ENCODE measurements around the gene HES3. TPM values are rescaled to one million over a fixed set of nuclear protein-coding genes. Genes with fewer than 3 reads are reported as not detected.
A peak's percentile ranks its signal among the peaks of the same experiment; 100 is the strongest.

HES3 gene
- total RNA-seq, 8 experiments from 2014 or later: 0.37 to 0.66 (median 0.42) TPM; not detected in 5

GRCh38 chr1:6271554-6271953 is 27.6 kb downstream of the HES3 start:
- Histone ChIP-seq H3K27ac (peak overlapping the region; percentile 77 to 83), H3K4me3 (no peak overlapping the region), H3K4me1 (replicated peaks in 1 of 2) (peaks cover 89 to 91% of the 10 kb centered on the region in 2 donors)
- peak in 7 of 8 experiments; percentile 2 to 55 (median 44) for ATAC-seq (replicated peaks in 6 of 8)
- in situ Hi-C loops (cut with MboI; ENCODE audit: low pct_unique_long_range_greater_than_20kb in 2 of 9, low sequenced_read_pairs in 9 of 9, unreplicated experiment in 9 of 9): no loop called here
- 0 to 80% (median 60%) methylated on average over 1 to 7 of the region's 12 CpGs; no CpG with 5 or more reads in 5 of the 10 experiments for WGBS, 10 experiments

- ATAC-seq (replicated peaks in 6 of 8): no peak
- no peak overlapping the region for H3K4me3 ChIP-seq
- in situ Hi-C loops (cut with MboI; ENCODE audit: low pct_unique_long_range_greater_than_20kb in 2 of 9, low sequenced_read_pairs in 9 of 9, unreplicated experiment in 9 of 9): no loop called here
- H3K27ac ChIP-seq: peak overlapping the region; percentile 43 to 83
- H3K4me1 ChIP-seq (replicated peaks in 1 of 2): peaks cover 98% of the 10 kb centered on the region in 2 donors
- WGBS, 10 experiments: 50% methylated on average over 1 of the region's 9 CpGs; no CpG with 5 or more reads in 9 of the 10 experiments
Observed at GRCh38 chr1:6272452-6272851, 28.5 kb downstream of the HES3 start.

- peaks cover 98% of the 10 kb centered on the region in 2 donors for H3K4me1 ChIP-seq (replicated peaks in 1 of 2)
- ATAC-seq (replicated peaks in 6 of 8): peak in 3 of 8 experiments; percentile 0 to 1 (median 0)
- 30 to 80% (median 62%) methylated on average over 1 to 4 of the region's 6 CpGs; no CpG with 5 or more reads in 6 of the 10 experiments for WGBS, 10 experiments
- H3K27ac ChIP-seq: peak overlapping the region; percentile 43 to 83
- peak overlapping the region in 1 of 5 donors; percentile 5 for H3K4me3 ChIP-seq
- in situ Hi-C loops (cut with MboI; ENCODE audit: low pct_unique_long_range_greater_than_20kb in 2 of 9, low sequenced_read_pairs in 9 of 9, unreplicated experiment in 9 of 9): no loop called here
Observed at GRCh38 chr1:6272868-6273267, 28.9 kb downstream of the HES3 start.

- peak overlapping the region in 1 of 5 donors; percentile 5 for H3K4me3 ChIP-seq
- in situ Hi-C loops (cut with MboI; ENCODE audit: low pct_unique_long_range_greater_than_20kb in 2 of 9, low sequenced_read_pairs in 9 of 9, unreplicated experiment in 9 of 9): no loop called here
- H3K27ac ChIP-seq: peak overlapping the region; percentile 83 to 85
- ATAC-seq (replicated peaks in 6 of 8): peak; percentile 9 to 56 (median 38)
- peaks cover 98% of the 10 kb centered on the region in 2 donors for H3K4me1 ChIP-seq (replicated peaks in 1 of 2)
- WGBS, 10 experiments: 0 to 95% (median 45%) methylated on average over 1 to 8 of the region's 19 CpGs; no CpG with 5 or more reads in 3 of the 10 experiments
Observed at GRCh38 chr1:6273380-6273891, 29.5 kb downstream of the HES3 start.

- H3K4me1 ChIP-seq (replicated peaks in 1 of 2): peaks cover 94 to 95% of the 10 kb centered on the region in 2 donors
- ATAC-seq (replicated peaks in 6 of 8): no peak
- in situ Hi-C loops (cut with MboI; ENCODE audit: low pct_unique_long_range_greater_than_20kb in 2 of 9, low sequenced_read_pairs in 9 of 9, unreplicated experiment in 9 of 9): no loop called here
- no peak overlapping the region for H3K4me3 ChIP-seq
- WGBS, 10 experiments: 83 to 100% (median 98%) methylated on average over 1 to 11 of the region's 11 CpGs; no CpG with 5 or more reads in 6 of the 10 experiments
- peak overlapping the region; percentile 85 to 96 for H3K27ac ChIP-seq
Observed at GRCh38 chr1:6274102-6274501, 30.1 kb downstream of the HES3 start.

- 92 to 100% (median 98%) methylated on average over 1 to 13 of the region's 16 CpGs; no CpG with 5 or more reads in 4 of the 10 experiments for WGBS, 10 experiments
- Histone ChIP-seq H3K4me1 (replicated peaks in 1 of 2) (peaks cover 89 to 91% of the 10 kb centered on the region in 2 donors), H3K4me3 (no peak overlapping the region), H3K27ac (peak overlapping the region; percentile 85 to 96)
- in situ Hi-C loops (cut with MboI; ENCODE audit: low pct_unique_long_range_greater_than_20kb in 2 of 9, low sequenced_read_pairs in 9 of 9, unreplicated experiment in 9 of 9): no loop called here
- no peak for ATAC-seq (replicated peaks in 6 of 8)
Observed at GRCh38 chr1:6274622-6275139, 30.7 kb downstream of the HES3 start.

GRCh38 chr1:6275826-6276782 is 32.1 kb downstream of the HES3 start:
- peak overlapping the region; percentile 85 to 96 for H3K27ac ChIP-seq
- peak overlapping the region in 3 of 5 donors; percentile 4 to 30 (median 14) for H3K4me3 ChIP-seq
- peak; percentile 73 to 84 (median 80) for ATAC-seq (replicated peaks in 6 of 8)
- WGBS, 10 experiments: 0 to 40% (median 27%) methylated on average over 1 to 25 of the region's 35 CpGs; no CpG with 5 or more reads in 3 of the 10 experiments
- in situ Hi-C loops (cut with MboI; ENCODE audit: low pct_unique_long_range_greater_than_20kb in 2 of 9, low sequenced_read_pairs in 9 of 9, unreplicated experiment in 9 of 9): no loop called here
- H3K4me1 ChIP-seq (replicated peaks in 1 of 2): peaks cover 82 to 88% of the 10 kb centered on the region in 2 donors

GRCh38 chr1:6276811-6277555 is 33.0 kb downstream of the HES3 start:
- Histone ChIP-seq H3K27ac (peak overlapping the region; percentile 57 to 96), H3K4me3 (no peak overlapping the region), H3K4me1 (replicated peaks in 1 of 2) (peaks cover 73 to 79% of the 10 kb centered on the region in 2 donors)
- in situ Hi-C loops (cut with MboI; ENCODE audit: low pct_unique_long_range_greater_than_20kb in 2 of 9, low sequenced_read_pairs in 9 of 9, unreplicated experiment in 9 of 9): no loop called here
- 71 to 82% methylated on average over 3 to 5 of the region's 20 CpGs; no CpG with 5 or more reads in 8 of the 10 experiments for WGBS, 10 experiments
- peak in 1 of 8 experiments; percentile 45 for ATAC-seq (replicated peaks in 6 of 8)

GRCh38 chr1:6278263-6278662 is 34.3 kb downstream of the HES3 start:
- H3K4me3 ChIP-seq: no peak overlapping the region
- no peak overlapping the region for H3K27ac ChIP-seq
- in situ Hi-C loops (cut with MboI; ENCODE audit: low pct_unique_long_range_greater_than_20kb in 2 of 9, low sequenced_read_pairs in 9 of 9, unreplicated experiment in 9 of 9): no loop called here
- no peak for ATAC-seq (replicated peaks in 6 of 8)
- 67 to 71% methylated on average over 2 to 8 of the region's 9 CpGs; no CpG with 5 or more reads in 8 of the 10 experiments for WGBS, 10 experiments
- H3K4me1 ChIP-seq (replicated peaks in 1 of 2): peaks cover 61 to 66% of the 10 kb centered on the region in 2 donors

GRCh38 chr1:6279066-6279465 is 35.1 kb downstream of the HES3 start:
- Histone ChIP-seq H3K4me1 (replicated peaks in 1 of 2) (peaks cover 53 to 58% of the 10 kb centered on the region in 2 donors), H3K4me3 (no peak overlapping the region), H3K27ac (no peak overlapping the region)
- ATAC-seq (replicated peaks in 6 of 8): no peak
- WGBS, 10 experiments: 80 to 100% methylated on average over 1 of the region's 10 CpGs; no CpG with 5 or more reads in 8 of the 10 experiments
- in situ Hi-C loops (cut with MboI; ENCODE audit: low pct_unique_long_range_greater_than_20kb in 2 of 9, low sequenced_read_pairs in 9 of 9, unreplicated experiment in 9 of 9): no loop called here

GRCh38 chr1:6279613-6280383 is 35.8 kb downstream of the HES3 start:
- Histone ChIP-seq H3K4me3 (no peak overlapping the region), H3K4me1 (replicated peaks in 1 of 2) (peaks cover 48 to 51% of the 10 kb centered on the region in 2 donors), H3K27ac (no peak overlapping the region)
- 80 to 100% (median 90%) methylated on average over 2 to 18 of the region's 31 CpGs; no CpG with 5 or more reads in 4 of the 10 experiments for WGBS, 10 experiments
- no peak for ATAC-seq (replicated peaks in 6 of 8)
- in situ Hi-C loops (cut with MboI; ENCODE audit: low pct_unique_long_range_greater_than_20kb in 2 of 9, low sequenced_read_pairs in 9 of 9, unreplicated experiment in 9 of 9): no loop called here

Measured in motor neuron (in vitro differentiated cells).